ENCODE measurements around the gene AGBL1.

The AGBL1 gene

GRCh38 chr15:86689006-86689405, 609.3 kb downstream of the AGBL1 start:
- Mint-ChIP-seq H3K36me3 (ENCODE audit: low read depth) (no peaks in the 10 kb centered on the region), H3K27ac (no peak overlapping the region), H3K4me1 (no peaks in the 10 kb centered on the region), H3K27me3 (ENCODE audit: low read depth, poor library complexity) (peaks cover 11% of the 10 kb centered on the region), H3K4me3 (no peak overlapping the region), H3K9me3 (no peaks in the 10 kb centered on the region)
- no peak for TF ChIP-seq CTCF (IDR thresholded peaks at IDR 0.05)
- DNase-seq = no peak

DNA sequence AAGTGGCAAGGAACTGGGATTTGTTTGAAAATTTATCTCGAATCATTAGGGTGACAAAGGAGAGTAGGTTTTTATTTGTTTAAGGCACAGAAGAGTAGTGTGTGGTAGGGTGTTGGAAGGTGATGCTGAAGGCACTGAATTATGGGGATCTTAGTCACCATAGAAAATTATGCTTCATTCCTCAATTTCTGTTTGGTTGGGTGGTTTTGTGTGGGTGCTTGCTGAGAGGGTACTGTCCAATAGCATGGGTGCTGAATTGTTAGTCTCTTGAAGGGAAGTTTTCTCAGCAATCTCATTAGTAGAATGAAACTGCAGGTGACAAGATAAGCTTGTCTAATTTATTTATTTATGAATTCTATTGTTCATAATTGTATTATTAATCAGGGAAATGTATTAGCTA, 610.9 kb downstream of the AGBL1 start:
- TF ChIP-seq CTCF (IDR thresholded peaks at IDR 0.05) = no peak
- H3K4me3 Mint-ChIP-seq = no peak overlapping the region
- no peaks in the 10 kb centered on the region for H3K36me3 Mint-ChIP-seq (ENCODE audit: low read depth)
- H3K27ac Mint-ChIP-seq = no peak overlapping the region
- no peaks in the 10 kb centered on the region for H3K4me1 Mint-ChIP-seq
- DNase-seq = no peak
- H3K27me3 Mint-ChIP-seq (ENCODE audit: low read depth, poor library complexity) = peaks cover 11% of the 10 kb centered on the region
- no peaks in the 10 kb centered on the region for H3K9me3 Mint-ChIP-seq

DNA sequence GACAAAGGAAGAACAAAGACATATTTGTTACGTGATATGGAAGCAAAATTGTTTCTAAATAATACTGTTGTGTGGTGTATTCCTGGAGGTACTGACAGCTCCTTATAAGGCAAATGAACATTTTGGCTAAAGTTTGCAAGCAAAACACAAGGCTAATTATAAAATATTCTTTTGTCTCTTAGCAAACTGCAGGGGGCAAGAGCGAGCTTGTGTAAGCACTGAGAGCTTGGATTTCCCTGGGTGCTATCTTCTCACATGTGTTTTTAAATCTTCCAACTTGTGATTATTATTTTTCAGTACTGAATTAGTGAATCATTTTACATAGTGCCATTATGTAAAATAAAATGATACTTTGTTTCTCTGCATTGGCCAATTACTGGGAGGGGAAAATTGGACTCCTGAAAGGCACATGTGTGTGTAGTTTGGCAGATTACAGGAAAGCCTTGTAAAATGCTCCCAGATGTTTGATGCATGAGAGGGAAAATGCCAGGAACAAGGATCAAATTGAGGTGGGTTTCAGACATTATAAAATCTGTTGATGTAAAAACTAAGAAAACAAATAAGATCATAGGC, 611.5 kb downstream of the AGBL1 start:
- Mint-ChIP-seq H3K27ac (no peak overlapping the region), H3K36me3 (ENCODE audit: low read depth) (no peaks in the 10 kb centered on the region), H3K9me3 (no peaks in the 10 kb centered on the region), H3K4me3 (no peak overlapping the region), H3K4me1 (no peaks in the 10 kb centered on the region), H3K27me3 (ENCODE audit: low read depth, poor library complexity) (peaks cover 11% of the 10 kb centered on the region)
- TF ChIP-seq CTCF (IDR thresholded peaks at IDR 0.05) = peak; percentile 6
- DNase-seq = no peak

- peaks cover 10% of the 10 kb centered on the region for H3K9me3 Mint-ChIP-seq
- H3K4me3 Mint-ChIP-seq = no peak overlapping the region
- H3K27me3 Mint-ChIP-seq (ENCODE audit: low read depth, poor library complexity) = peaks cover 9% of the 10 kb centered on the region
- no peaks in the 10 kb centered on the region for H3K4me1 Mint-ChIP-seq
- no peak for TF ChIP-seq CTCF (IDR thresholded peaks at IDR 0.05)
- H3K27ac Mint-ChIP-seq = no peak overlapping the region
- DNase-seq = no peak
- H3K36me3 Mint-ChIP-seq (ENCODE audit: low read depth) = no peaks in the 10 kb centered on the region
These were observed 621.4 kb downstream of the AGBL1 start for GRCh38 chr15:86700864-86701610.

- peaks cover 10% of the 10 kb centered on the region for H3K9me3 Mint-ChIP-seq
- peaks cover 9% of the 10 kb centered on the region for H3K27me3 Mint-ChIP-seq (ENCODE audit: low read depth, poor library complexity)
- no peaks in the 10 kb centered on the region for H3K4me1 Mint-ChIP-seq
- no peak overlapping the region for H3K27ac Mint-ChIP-seq
- TF ChIP-seq CTCF (IDR thresholded peaks at IDR 0.05) = no peak
- no peak for DNase-seq
- no peak overlapping the region for H3K4me3 Mint-ChIP-seq
- H3K36me3 Mint-ChIP-seq (ENCODE audit: low read depth) = no peaks in the 10 kb centered on the region
These were observed 621.9 kb downstream of the AGBL1 start for GRCh38 chr15:86701611-86701963.

DNA sequence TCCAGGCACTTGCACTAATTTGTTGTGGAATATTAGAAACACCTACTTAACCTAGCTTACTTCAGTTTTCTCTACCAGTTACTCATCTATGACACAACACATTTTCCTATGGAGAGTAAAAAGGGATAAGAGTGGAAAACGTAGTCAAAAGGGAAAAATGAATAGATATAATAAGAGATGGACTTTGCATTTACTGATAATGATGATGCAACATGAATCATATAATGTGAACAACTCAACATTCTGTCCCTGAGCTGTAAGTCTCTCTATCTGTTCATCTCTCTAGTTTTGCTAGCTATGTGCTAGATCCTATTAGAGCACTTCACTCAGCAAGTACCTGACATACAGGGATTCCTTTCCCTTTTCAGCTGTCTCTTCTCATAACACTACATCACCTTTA, 627.1 kb downstream of the AGBL1 start:
- peaks cover 10% of the 10 kb centered on the region for H3K27me3 Mint-ChIP-seq (ENCODE audit: low read depth, poor library complexity)
- no peaks in the 10 kb centered on the region for H3K9me3 Mint-ChIP-seq
- DNase-seq = no peak
- TF ChIP-seq CTCF (IDR thresholded peaks at IDR 0.05) = no peak
- H3K36me3 Mint-ChIP-seq (ENCODE audit: low read depth) = no peaks in the 10 kb centered on the region
- H3K4me1 Mint-ChIP-seq = no peaks in the 10 kb centered on the region
- H3K27ac Mint-ChIP-seq = no peak overlapping the region
- H3K4me3 Mint-ChIP-seq = no peak overlapping the region

Data from nephron progenitor cell (in vitro differentiated cells).